IMR-90 (cell line): ENCODE measurements around the gene NPEPL1. TPM values are rescaled to one million over a fixed set of nuclear protein-coding genes. Genes with fewer than 3 reads are reported as not detected.

Experiments
- ATAC-seq: fragments of 200-7000 bp; cut with Tn5 transposase; 2 replicates; pipeline ENCODE4 v1.9.1; 2020; ENCODE audit warnings: low read depth, mild to moderate bottlenecking, moderate library complexity
- BruUV-seq: library from RNA; stranded (reverse); fragments of 400-500 nt; replicated peaks from 2 replicates; lab custom pipeline; 2021; lab: Mats Ljungman, UMichigan
- CTCF ChIA-PET: fragments of 300-600 bp; formaldehyde crosslinking; extraction: SDS; loops from one replicate; lab custom pipeline; 2021; ENCODE audit warnings: antibody characterized with exemption; lab: Yijun Ruan, JAX
- POLR2A ChIA-PET: fragments of 300-600 bp; sonication (Branson Sonifier 250); formaldehyde crosslinking; loops from one replicate; lab custom pipeline; 2022; ENCODE audit warnings: antibody characterized with exemption; ENCODE audit not compliant: unreplicated experiment; lab: Charles Lee
- DNase-seq: peaks from one replicate; pipeline ENCODE4 v3.0.0; 2013
- H2AFZ ChIP-seq: replicated peaks from 2 replicates; pipeline ENCODE3; 2013; ENCODE audit warnings: low read length, mild to moderate bottlenecking; ENCODE audit not compliant: poor library complexity
- H2AK5ac ChIP-seq: 2 replicates; pipeline ENCODE4 v1.6.1; 2013; ENCODE audit warnings: low read depth, low read length, inconsistent platforms
- H2AK9ac ChIP-seq: replicated peaks from 2 replicates; pipeline ENCODE3; 2013; ENCODE audit warnings: mild to moderate bottlenecking, low read depth, low read length, moderate library complexity; ENCODE audit not compliant: poor library complexity
- H2BK120ac ChIP-seq: 2 replicates; pipeline ENCODE4 v1.6.1; 2013; ENCODE audit warnings: low read depth, low read length, inconsistent platforms
- H2BK15ac ChIP-seq: 3 replicates; pipeline ENCODE4 v1.6.1; 2013; ENCODE audit warnings: low read depth, low read length, inconsistent platforms
- H2BK20ac ChIP-seq: 2 replicates; pipeline ENCODE4 v1.6.1; 2013; ENCODE audit warnings: low read depth, mild to moderate bottlenecking, inconsistent platforms, low read length, moderate library complexity
- H2BK5ac ChIP-seq: 2 replicates; pipeline ENCODE4 v1.6.1; 2013; ENCODE audit warnings: mild to moderate bottlenecking, low read depth, low read length, inconsistent platforms; ENCODE audit not compliant: poor library complexity, severe bottlenecking
- H3K14ac ChIP-seq: replicated peaks from 2 replicates; pipeline ENCODE4 v1.6.1; 2013; ENCODE audit warnings: low read depth, low read length, inconsistent platforms
- H3K18ac ChIP-seq: 2 replicates; pipeline ENCODE4 v1.6.1; 2013; ENCODE audit warnings: low read depth, low read length, control low read depth
- H3K23ac ChIP-seq: 2 replicates; pipeline ENCODE4 v1.6.1; 2013; ENCODE audit warnings: low read depth, low read length, inconsistent platforms
- H3K27ac ChIP-seq: 2 replicates; pipeline ENCODE4 v1.5.1; 2013; ENCODE audit warnings: mild to moderate bottlenecking, control low read depth, low read length; ENCODE audit not compliant: insufficient read depth
- H3K27me3 ChIP-seq: 2 replicates; pipeline ENCODE4 v1.6.1; 2013; ENCODE audit warnings: low read length; ENCODE audit not compliant: control insufficient read depth, insufficient read depth
- H3K36me3 ChIP-seq: 2 replicates; pipeline ENCODE4 v1.6.1; 2013; ENCODE audit warnings: low read length, mixed read lengths; ENCODE audit not compliant: control insufficient read depth, insufficient read depth
- H3K4ac ChIP-seq: 2 replicates; pipeline ENCODE4 v1.6.1; 2013; ENCODE audit warnings: low read depth, low read length, inconsistent platforms
- H3K4me1 ChIP-seq: 2 replicates; pipeline ENCODE4 v1.6.1; 2013; ENCODE audit warnings: low read length, mixed read lengths; ENCODE audit not compliant: control insufficient read depth, insufficient read depth
- H3K4me2 ChIP-seq: 2 replicates; pipeline ENCODE4 v1.6.1; 2013; ENCODE audit warnings: low read depth, mild to moderate bottlenecking, control low read depth, low read length, moderate library complexity
- H3K4me3 ChIP-seq: 2 replicates; pipeline ENCODE4 v1.5.1; 2013; ENCODE audit warnings: low read depth, mild to moderate bottlenecking, control low read depth, low read length, moderate library complexity; ENCODE audit not compliant: insufficient read depth
- H3K56ac ChIP-seq: 2 replicates; pipeline ENCODE4 v1.6.1; 2013; ENCODE audit warnings: low read length, inconsistent platforms; ENCODE audit not compliant: insufficient read depth; ENCODE audit errors: extremely low read depth
- H3K79me1 ChIP-seq, 2 experiments: 2 replicates each; pipeline ENCODE4 v1.6.1; 2013; ENCODE audit warnings: low read length in 2 of 2, inconsistent platforms in 1 of 2, low read depth in 1 of 2
- H3K9ac ChIP-seq: 2 replicates; pipeline ENCODE4 v1.6.1; 2013; ENCODE audit warnings: low read depth, low read length, control low read depth
- H3K9me1 ChIP-seq: 2 replicates; pipeline ENCODE4 v1.6.1; 2013; ENCODE audit warnings: low read length, inconsistent platforms; ENCODE audit not compliant: insufficient read depth
- H3K9me3 ChIP-seq: 2 replicates; pipeline ENCODE4 v1.6.1; 2013; ENCODE audit warnings: low read length; ENCODE audit not compliant: control insufficient read depth, insufficient read depth
- H4K20me1 ChIP-seq: 2 replicates; pipeline ENCODE4 v1.6.1; 2013; ENCODE audit warnings: low read length, inconsistent platforms; ENCODE audit not compliant: insufficient read depth
- H4K5ac ChIP-seq: 2 replicates; pipeline ENCODE4 v1.6.1; 2013; ENCODE audit warnings: mild to moderate bottlenecking, low read depth, low read length, control low read depth
- H4K8ac ChIP-seq, 2 experiments: 2 replicates each; pipeline ENCODE4 v1.6.1; 2013; ENCODE audit warnings: low read depth in 2 of 2, low read length in 2 of 2, control low read depth in 1 of 2, inconsistent platforms in 1 of 2
- H4K91ac ChIP-seq: 2 replicates; pipeline ENCODE4 v1.6.1; 2013; ENCODE audit warnings: low read depth, low read length, inconsistent platforms; ENCODE audit not compliant: insufficient read depth
- BHLHE40 ChIP-seq: fragments of 150-350 bp; IDR thresholded peaks from 2 replicates; pipeline ENCODE4 v1.6.1; 2016; ENCODE audit warnings: mild to moderate bottlenecking, low read depth, low read length
- CEBPB ChIP-seq: IDR thresholded peaks from 2 replicates; pipeline ENCODE4 v1.6.1; 2012; ENCODE audit warnings: low read depth, low read length, improper control_type of control experiment
- CHD1 ChIP-seq: IDR thresholded peaks from 2 replicates; pipeline ENCODE4 v1.6.1; 2012; ENCODE audit warnings: low read depth, low read length, improper control_type of control experiment
- FOS ChIP-seq: fragments of 150-350 bp; IDR thresholded peaks from 2 replicates; pipeline ENCODE4 v1.6.1; 2016; ENCODE audit warnings: low read depth, low read length
- MAFK ChIP-seq: IDR thresholded peaks from 2 replicates; pipeline ENCODE4 v1.6.1; 2012; ENCODE audit warnings: low read depth, low read length, improper control_type of control experiment
- MAZ ChIP-seq: IDR thresholded peaks from 2 replicates; pipeline ENCODE4 v1.6.1; 2012; ENCODE audit warnings: low read depth, mild to moderate bottlenecking, low read length, improper control_type of control experiment, moderate library complexity, borderline replicate concordance
- MXI1 ChIP-seq: IDR thresholded peaks from 2 replicates; pipeline ENCODE4 v1.6.1; 2012; ENCODE audit warnings: low read depth, mild to moderate bottlenecking, low read length, moderate library complexity, borderline replicate concordance
- NFE2L2 ChIP-seq: fragments of 150-350 bp; IDR thresholded peaks from 2 replicates; pipeline ENCODE4 v1.6.1; 2016; ENCODE audit warnings: low read depth, mild to moderate bottlenecking, low read length
- POLR2A ChIP-seq: IDR thresholded peaks from 2 replicates; pipeline ENCODE4 v1.6.1; 2012; ENCODE audit warnings: mild to moderate bottlenecking, low read depth, low read length
- RAD21 ChIP-seq: IDR thresholded peaks from 2 replicates; pipeline ENCODE4 v1.6.1; 2012; ENCODE audit warnings: low read length, improper control_type of control experiment
- RCOR1 ChIP-seq: IDR thresholded peaks from 2 replicates; pipeline ENCODE4 v1.6.1; 2012; ENCODE audit warnings: mild to moderate bottlenecking, low read length, improper control_type of control experiment; ENCODE audit not compliant: insufficient replicate concordance
- RFX5 ChIP-seq: IDR thresholded peaks from 2 replicates; pipeline ENCODE4 v1.8.0; 2012; ENCODE audit warnings: low read depth, mild to moderate bottlenecking, low read length, moderate library complexity
- SMC3 ChIP-seq: fragments of 150-350 bp; IDR thresholded peaks from 2 replicates; pipeline ENCODE4 v1.6.1; 2016; ENCODE audit warnings: low read depth, mild to moderate bottlenecking, antibody characterized with exemption, low read length, moderate library complexity
- WGBS, 2 experiments: methylation state at CpG; one replicate each; pipeline versions ENCODE4 v1.1.5 to v1.1.7; 2013; ENCODE audit warnings: missing lambda C conversion rate in 2 of 2; ENCODE audit not compliant: insufficient read length in 1 of 2; ENCODE audit errors: extremely low coverage in 2 of 2; 5-methylcytosine and 5-hydroxymethylcytosine counted together
- dilution Hi-C: fragments of 300-500 bp; cut with HindIII; formaldehyde crosslinking; loops from one replicate; pipeline ENCODE4 v1.14.3; 2018; ENCODE audit warnings: low sequenced_read_pairs; ENCODE audit not compliant: unreplicated experiment
- in situ Hi-C: fragments of 300-500 bp; cut with MboI; formaldehyde crosslinking; loops from 3 replicates; pipeline ENCODE4 v1.14.3; 2019; ENCODE audit warnings: low sequenced_read_pairs, inconsistent platforms, mixed read lengths
- intact Hi-C: fragments of 100-400 bp; cut with micrococcal nuclease; formaldehyde crosslinking; loops from 2 replicates; pipeline ENCODE4 v1.10.0; 2022
- polyA plus RNA-seq, 3 experiments: library from polyadenylated mRNA; depleted of rRNA; stranded (reverse); fragments of >200 nt; gene quantifications; 2 replicates each; pipeline ENCODE4 v1.2.3, GENCODE V29; 2012; ENCODE audit warnings: low replicate concordance in 1 of 3
- total RNA-seq: library from RNA; depleted of rRNA; stranded (reverse); fragments of >200 nt; gene quantifications from 2 replicates; pipeline ENCODE4 v1.2.3, GENCODE V29; 2012
- TF ChIP-seq, protein P1 (sequence below): fragments of 150-350 bp; IDR thresholded peaks from 2 replicates; pipeline ENCODE4 v1.6.1; 2017; ENCODE audit warnings: mild to moderate bottlenecking, antibody characterized with exemption, low read length, low read depth
- TF ChIP-seq, protein P2 (sequence below): conservative IDR thresholded peaks from 2 replicates; pipeline ENCODE4 v1.5.1; 2012; ENCODE audit warnings: mild to moderate bottlenecking, low read depth, low read length, improper control_type of control experiment
- TF ChIP-seq, protein P3 (sequence below): fragments of 150-350 bp; IDR thresholded peaks from 2 replicates; pipeline ENCODE4 v1.6.1; 2016; ENCODE audit warnings: low read depth, mild to moderate bottlenecking, low read length, moderate library complexity, borderline replicate concordance

NPEPL1 gene
- total and polyA plus RNA-seq, 2 of the 4 experiments (the other 2 are of a cell fraction) = 6.3 to 10.4 TPM

DNA sequence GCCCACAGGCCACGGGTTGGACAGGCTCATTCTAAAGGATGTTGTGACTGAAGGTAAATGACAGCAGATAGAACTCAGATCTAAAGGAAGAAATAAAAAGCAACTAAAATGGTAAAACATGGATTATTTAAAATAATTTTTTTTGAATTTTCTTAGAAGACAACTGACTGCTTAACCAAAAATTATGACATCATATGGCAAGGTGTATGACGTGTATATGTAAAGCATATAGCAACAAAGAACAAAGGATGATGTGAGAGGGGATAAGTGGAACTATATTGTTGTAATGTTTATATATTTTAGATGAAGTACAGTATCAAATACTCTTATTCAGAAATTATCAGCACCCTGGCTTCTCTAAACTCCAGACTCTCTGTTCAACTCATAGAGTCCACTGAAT, 38.6 kb downstream of the NPEPL1 start:
- H3K56ac ChIP-seq = no peak overlapping the region
- no peak overlapping the region for H3K4ac ChIP-seq
- no peak overlapping the region for H4K8ac ChIP-seq
- BruUV-seq = no TSS peak
- POLR2A ChIA-PET = no interaction called here
- in situ Hi-C loops (no loop called here), intact Hi-C loops (no loop called here), dilution Hi-C loops (no loop called here)
- H3K14ac ChIP-seq = no peak overlapping the region
- H3K79me1 ChIP-seq = no peaks in the 10 kb centered on the region
- H3K23ac ChIP-seq = no peak overlapping the region
- no peak overlapping the region for H3K18ac ChIP-seq
- no peaks in the 10 kb centered on the region for H3K4me1 ChIP-seq
- no peak overlapping the region for H2AFZ ChIP-seq
- H2AK5ac ChIP-seq = no peak overlapping the region
- H4K91ac ChIP-seq = no peak overlapping the region
- H3K27me3 ChIP-seq = peaks cover 2% of the 10 kb centered on the region; the same call in 1 of the 2 replicates
- H3K9me3 ChIP-seq = no peaks in the 10 kb centered on the region
- no peak overlapping the region for H3K27ac ChIP-seq
- H3K36me3 ChIP-seq = no peaks in the 10 kb centered on the region
- no peak overlapping the region for H3K9ac ChIP-seq
- no peak for DNase-seq
- no peak overlapping the region for H3K4me3 ChIP-seq
- H2BK5ac ChIP-seq = no peak overlapping the region
- no peaks in the 10 kb centered on the region for H4K20me1 ChIP-seq
- H2AK9ac ChIP-seq = no peak overlapping the region
- no peak for ATAC-seq
- no CpG with 5 or more reads among the region's 2 CpGs for WGBS, 2 experiments
- H4K5ac ChIP-seq = no peak overlapping the region
- H2BK120ac ChIP-seq = no peak overlapping the region
- H2BK15ac ChIP-seq = no peak overlapping the region
- no peak overlapping the region for H3K4me2 ChIP-seq
- TF ChIP-seq FOS = no peak
- TF ChIP-seq MAFK = no peak
- no peak for TF ChIP-seq POLR2A
- TF ChIP-seq, protein P1, sequence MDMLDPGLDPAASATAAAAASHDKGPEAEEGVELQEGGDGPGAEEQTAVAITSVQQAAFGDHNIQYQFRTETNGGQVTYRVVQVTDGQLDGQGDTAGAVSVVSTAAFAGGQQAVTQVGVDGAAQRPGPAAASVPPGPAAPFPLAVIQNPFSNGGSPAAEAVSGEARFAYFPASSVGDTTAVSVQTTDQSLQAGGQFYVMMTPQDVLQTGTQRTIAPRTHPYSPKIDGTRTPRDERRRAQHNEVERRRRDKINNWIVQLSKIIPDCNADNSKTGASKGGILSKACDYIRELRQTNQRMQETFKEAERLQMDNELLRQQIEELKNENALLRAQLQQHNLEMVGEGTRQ = no peak
- TF ChIP-seq SMC3 = no peak
- TF ChIP-seq MAZ = no peak
- TF ChIP-seq RAD21 = no peak
- TF ChIP-seq, protein P2, sequence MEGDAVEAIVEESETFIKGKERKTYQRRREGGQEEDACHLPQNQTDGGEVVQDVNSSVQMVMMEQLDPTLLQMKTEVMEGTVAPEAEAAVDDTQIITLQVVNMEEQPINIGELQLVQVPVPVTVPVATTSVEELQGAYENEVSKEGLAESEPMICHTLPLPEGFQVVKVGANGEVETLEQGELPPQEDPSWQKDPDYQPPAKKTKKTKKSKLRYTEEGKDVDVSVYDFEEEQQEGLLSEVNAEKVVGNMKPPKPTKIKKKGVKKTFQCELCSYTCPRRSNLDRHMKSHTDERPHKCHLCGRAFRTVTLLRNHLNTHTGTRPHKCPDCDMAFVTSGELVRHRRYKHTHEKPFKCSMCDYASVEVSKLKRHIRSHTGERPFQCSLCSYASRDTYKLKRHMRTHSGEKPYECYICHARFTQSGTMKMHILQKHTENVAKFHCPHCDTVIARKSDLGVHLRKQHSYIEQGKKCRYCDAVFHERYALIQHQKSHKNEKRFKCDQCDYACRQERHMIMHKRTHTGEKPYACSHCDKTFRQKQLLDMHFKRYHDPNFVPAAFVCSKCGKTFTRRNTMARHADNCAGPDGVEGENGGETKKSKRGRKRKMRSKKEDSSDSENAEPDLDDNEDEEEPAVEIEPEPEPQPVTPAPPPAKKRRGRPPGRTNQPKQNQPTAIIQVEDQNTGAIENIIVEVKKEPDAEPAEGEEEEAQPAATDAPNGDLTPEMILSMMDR = no peak
- no peak for TF ChIP-seq RFX5
- no peak for TF ChIP-seq RCOR1
- TF ChIP-seq NFE2L2 = no peak
- TF ChIP-seq MXI1 = no peak
- TF ChIP-seq, protein P3, sequence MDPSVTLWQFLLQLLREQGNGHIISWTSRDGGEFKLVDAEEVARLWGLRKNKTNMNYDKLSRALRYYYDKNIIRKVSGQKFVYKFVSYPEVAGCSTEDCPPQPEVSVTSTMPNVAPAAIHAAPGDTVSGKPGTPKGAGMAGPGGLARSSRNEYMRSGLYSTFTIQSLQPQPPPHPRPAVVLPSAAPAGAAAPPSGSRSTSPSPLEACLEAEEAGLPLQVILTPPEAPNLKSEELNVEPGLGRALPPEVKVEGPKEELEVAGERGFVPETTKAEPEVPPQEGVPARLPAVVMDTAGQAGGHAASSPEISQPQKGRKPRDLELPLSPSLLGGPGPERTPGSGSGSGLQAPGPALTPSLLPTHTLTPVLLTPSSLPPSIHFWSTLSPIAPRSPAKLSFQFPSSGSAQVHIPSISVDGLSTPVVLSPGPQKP = no peak
- no peak for TF ChIP-seq BHLHE40
- TF ChIP-seq CEBPB = no peak
- no peak for TF ChIP-seq CHD1
- no peak overlapping the region for H2BK20ac ChIP-seq
- CTCF ChIA-PET = no interaction called here
- no peaks in the 10 kb centered on the region for H3K9me1 ChIP-seq
